Left hindlimb (tissue), 1 donor: ENCODE measurements around the gene RESP18.
A peak's percentile ranks its signal among the peaks of the same experiment; 100 is the strongest.
"Not testable (repeated sequence)": the region's sequence is repeated elsewhere in the genome, so short reads cannot be mapped to it uniquely, and the experiment has no call there.

ENCODE experiments used
- DNase-seq: peaks from one replicate; pipeline ENCODE4 v3.0.0-alpha.2; 2018

Gene RESP18

GRCh38 chr2:219290381-219291171, 42.0 kb downstream of the RESP18 start:
- DNase-seq = no peak

GRCh38 chr2:219289537-219290361, 42.8 kb downstream of the RESP18 start:
- peak; percentile 93 for DNase-seq

- no peak for DNase-seq
Measured at GRCh38 chr2:219289195-219289536, 43.4 kb downstream of the RESP18 start.

DNA sequence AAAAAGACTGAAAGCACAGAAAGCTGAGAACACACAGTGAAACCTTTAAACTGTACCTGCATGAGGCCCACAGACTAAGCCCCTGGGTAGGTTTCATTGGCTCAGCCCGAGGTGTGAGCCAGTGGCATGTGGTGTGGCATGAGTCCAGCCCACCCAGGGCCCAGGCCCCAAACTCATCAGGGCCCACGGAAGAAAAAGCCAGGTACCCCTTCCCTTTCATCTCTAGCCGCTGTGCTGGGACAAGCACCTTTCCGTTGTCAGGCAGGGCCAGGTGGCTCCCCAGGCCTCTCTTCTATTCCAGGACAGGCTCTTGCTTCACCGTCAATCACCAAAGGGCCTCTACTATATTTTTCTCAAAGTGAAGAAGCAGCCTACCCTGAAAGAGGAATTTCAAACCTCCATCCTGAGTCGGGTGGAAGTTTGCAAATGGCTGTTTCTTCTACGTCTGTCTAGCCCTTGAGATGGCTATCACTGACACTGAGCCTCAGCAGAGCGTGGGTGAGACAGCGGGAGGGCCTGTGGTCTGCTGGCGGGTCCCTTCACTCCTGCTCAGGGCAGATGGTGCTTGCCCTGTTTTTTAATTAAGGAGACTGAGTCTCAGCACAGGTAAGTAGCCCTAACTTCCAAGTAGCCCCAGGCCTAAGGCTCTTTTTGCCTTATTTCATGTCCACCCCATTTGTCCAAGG, 44.8 kb downstream of the RESP18 start:
- DNase-seq = no peak

- not testable (repeated sequence) for DNase-seq
Measured at GRCh38 chr2:219287116-219287440, 45.5 kb downstream of the RESP18 start.

DNA sequence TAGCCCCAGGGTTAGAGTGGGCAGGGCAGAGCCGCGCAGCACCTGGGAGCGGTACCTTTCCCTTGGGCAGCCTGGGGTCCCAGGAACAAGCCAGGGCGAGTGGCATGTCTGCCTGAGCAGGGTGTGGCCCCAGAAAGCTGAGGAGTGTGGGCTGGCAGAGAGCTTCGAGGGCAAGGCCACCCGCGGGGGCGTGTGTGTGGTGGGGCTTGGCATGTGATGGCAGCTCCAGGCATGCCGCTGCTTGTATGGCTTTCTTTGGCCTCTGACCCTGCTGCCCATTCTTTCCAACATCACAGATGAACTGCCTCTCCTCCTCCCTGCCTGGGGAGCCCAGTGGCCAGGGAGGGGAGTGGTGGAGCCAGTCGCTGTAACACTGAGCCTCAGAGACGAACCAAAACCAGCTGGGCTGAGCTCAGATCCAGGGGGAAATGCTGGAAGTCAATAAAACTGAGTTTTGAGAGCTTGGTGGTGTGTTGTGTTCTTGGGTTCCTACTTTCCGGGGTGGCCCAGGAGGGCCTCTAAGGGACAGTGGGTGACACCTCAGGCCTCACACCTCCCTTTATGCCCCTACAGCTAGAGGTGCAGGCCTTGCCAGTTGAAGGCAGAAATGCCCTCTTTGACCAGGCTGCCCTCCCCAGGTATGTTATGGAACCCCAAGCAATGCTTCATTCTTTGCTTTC, 46.0 kb downstream of the RESP18 start:
- DNase-seq = no peak

DNA sequence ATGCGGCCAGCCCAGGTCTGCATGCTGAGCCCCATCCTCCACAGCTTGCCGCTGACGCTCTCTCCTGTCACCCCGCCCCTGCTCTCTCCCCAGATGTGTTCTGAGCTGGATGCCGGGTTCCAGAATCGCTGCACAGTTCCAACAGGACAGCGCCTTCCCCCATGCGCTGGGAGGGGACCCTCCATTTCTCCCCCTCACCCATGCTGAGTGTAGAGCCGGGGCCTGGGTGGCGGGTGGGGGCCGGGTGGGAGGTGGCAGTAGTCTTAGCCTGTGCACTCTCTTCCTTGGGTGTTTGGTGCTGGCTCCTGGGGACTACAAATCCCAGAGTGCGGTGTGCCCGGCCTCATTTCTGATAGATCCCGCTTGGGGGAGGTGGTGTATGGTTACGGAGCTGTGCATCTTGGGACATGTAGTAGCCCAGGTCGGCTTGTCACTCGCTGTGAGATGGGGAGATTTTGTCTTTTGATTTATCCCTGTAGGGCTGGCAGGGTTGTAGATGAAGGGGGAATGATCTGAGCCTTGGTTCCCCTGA, 46.6 kb downstream of the RESP18 start:
- peak; percentile 77 for DNase-seq

DNA sequence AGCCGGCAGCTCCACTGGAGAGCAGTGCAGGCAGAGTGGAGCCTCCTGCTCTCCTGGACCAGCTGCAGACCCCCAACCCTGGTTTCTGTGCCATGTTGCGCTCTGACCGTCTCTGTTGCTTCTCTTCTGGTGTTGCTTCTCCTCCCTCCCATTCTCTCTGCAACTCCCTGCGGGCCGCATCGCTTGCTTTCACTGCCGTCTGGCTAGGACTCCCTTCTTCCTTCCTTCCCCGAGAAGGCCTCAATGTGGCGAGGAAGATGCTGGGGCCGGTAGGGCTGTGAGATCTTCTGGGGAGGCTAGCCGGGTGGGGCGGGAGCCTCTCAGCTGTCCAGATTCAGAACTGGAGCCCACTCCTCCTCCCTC, 47.2 kb downstream of the RESP18 start:
- DNase-seq = no peak

- no peak for DNase-seq
Measured at GRCh38 chr2:219284501-219285372, 47.8 kb downstream of the RESP18 start.

- DNase-seq = no peak
Measured at GRCh38 chr2:219282943-219283581, 49.5 kb downstream of the RESP18 start.

DNA sequence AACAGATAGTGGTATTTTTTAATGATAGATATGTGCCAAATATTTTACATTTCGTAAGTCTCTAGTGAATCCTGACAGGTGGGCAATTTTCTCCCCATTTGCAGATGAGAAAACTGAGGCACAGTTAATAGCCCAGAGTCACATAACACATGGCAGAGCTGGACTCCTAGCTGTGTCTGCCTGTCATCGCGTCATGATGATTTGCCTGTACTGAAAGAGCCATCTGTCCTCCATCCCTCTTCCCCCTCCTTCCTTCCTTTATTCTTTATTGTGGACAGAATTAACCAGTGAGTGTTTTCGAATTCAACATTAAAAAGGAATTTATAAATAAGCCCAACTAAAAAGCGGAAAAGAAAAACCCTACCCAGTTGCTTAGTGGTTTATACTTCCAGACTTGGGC, 50.2 kb downstream of the RESP18 start:
- no peak for DNase-seq

- no peak for DNase-seq
Measured at GRCh38 chr2:219281588-219281987, 51.0 kb downstream of the RESP18 start.

GRCh38 chr2:219280651-219281050, 51.9 kb downstream of the RESP18 start:
- DNase-seq = no peak

GRCh38 chr2:219279916-219280516, 52.5 kb downstream of the RESP18 start:
- no peak for DNase-seq

DNA sequence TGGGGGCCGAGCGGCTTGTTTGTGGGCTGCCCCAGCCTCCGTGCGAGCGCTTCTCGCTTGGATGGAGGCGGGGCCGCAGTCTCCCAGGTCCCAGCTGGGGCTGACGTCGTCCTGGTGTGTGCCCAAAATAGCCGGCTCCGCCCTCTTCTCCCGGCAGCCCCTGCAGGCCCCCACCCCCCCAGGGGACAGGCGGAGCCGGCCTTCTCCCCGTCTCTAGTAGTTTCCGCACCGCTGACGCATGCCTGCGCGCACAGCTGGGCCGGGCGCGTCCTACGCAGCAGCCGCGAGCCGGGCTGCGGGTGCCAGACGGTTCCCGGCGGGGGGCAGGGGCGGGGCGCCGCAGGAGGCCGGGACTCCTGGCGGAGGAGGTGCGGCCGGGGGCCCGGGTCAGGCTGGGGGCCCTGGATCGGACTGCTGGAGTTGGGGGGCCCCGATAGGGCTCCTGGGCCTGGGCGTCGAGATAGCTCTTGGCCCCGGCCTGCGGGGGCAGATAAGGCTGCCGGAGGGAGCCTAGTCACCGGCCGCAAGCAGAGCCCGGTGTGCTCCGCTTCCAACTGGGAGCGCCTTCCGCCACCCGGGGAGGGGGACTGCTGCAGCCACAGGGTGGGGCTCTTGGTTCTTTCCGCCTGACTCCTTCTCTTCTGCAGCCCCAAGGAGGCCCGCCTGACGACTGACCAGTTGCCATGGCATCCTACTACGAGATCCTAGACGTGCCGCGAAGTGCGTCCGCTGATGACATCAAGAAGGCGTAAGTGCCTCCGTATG, 53.2 kb downstream of the RESP18 start, which contains the start of gene DNAJB2:
DNAJB2 (plus strand) TSS at position 216 of the 765 bp plus-strand sequence; CDS start at position 684, 468 bp downstream.
- DNase-seq = peak; percentile 99

GRCh38 chr2:219278655-219279150, 53.8 kb downstream of the RESP18 start:
- no peak for DNase-seq

GRCh38 chr2:219277703-219278654, 54.6 kb downstream of the RESP18 start:
- DNase-seq = peak; percentile 86
